ENCODE data around the gene COL18A1. TPM values are rescaled to one million over a fixed set of nuclear protein-coding genes. Genes with fewer than 3 reads are reported as not detected.

The COL18A1 gene
- total RNA-seq, 1 experiment from 2014 or later: 3.3 TPM

DNA sequence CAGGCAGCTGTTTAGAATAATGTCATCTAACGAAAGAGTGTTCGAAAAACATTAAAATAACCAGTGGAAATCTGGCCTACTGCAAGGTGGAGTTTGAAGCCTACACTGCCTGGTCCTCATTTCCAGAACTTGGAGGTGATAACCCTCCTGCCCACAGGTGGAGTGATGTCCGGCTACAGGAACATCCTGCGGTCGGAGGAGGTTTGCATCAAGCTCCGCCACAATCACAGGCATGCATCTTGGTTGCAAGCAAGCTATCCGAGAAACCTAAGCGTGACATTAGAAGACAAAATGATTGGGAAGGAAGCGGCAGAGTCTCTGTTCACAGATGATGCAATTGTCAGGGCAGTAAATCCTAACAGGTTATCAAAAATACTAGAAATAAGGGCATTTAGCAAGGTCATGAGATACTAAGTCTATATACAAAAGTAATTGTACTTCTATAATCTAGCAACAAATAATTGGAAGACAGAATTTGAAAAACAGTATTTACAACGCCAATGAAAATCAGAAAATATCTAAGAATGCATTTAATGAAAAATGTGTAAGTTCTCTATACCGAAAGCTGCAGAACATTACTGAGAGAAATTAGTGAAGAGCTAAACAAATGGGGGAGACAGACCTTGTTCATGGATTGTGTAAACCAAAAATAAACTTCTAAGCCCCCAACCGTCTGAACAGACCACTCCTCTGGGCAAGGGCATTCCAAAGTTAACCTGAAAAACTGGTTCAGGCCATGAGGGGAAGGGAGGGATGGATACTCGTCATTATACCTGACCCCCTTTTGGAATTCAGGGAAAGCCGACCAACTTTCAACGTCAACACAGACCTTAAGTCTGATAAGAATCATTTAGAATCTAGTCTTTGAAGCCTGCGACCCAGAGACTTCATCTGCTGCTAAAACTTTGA lies 141.9 kb downstream of the COL18A1 start:
- TF ChIP-seq CTCF (conservative IDR thresholded peaks at IDR 0.05; ENCODE audit: low read depth, low read length) (no peak), EZH2 (IDR thresholded peaks at IDR 0.05; ENCODE audit: borderline replicate concordance, low read depth, low read length, poor library complexity, severe bottlenecking) (no peak)
- no TSS peak for BruUV-seq (replicated peaks)
- H3K9me3 ChIP-seq (ENCODE audit: low read depth, low read length, poor library complexity, severe bottlenecking): no peaks in the 10 kb centered on the region
- H3K27me3 ChIP-seq (replicated peaks; ENCODE audit: insufficient read depth, low read depth, low read length, poor library complexity): no peaks in the 10 kb centered on the region
- intact Hi-C loops (cut with micrococcal nuclease; ENCODE audit: unreplicated experiment): loop anchor here (10.0 kb wide), 1 partner anchor 338 kb away; no protein-coding TSS in a partner anchor
- H3K4me1 ChIP-seq (ENCODE audit: insufficient read depth, low read length, poor library complexity, severe bottlenecking): peaks cover 9% of the 10 kb centered on the region
- ChIA-PET CTCF (no interaction called here), POLR2A (ENCODE audit: low non-redundant PET) (no interaction called here)
- no peaks in the 10 kb centered on the region for H3K36me3 ChIP-seq (ENCODE audit: insufficient read depth, low read length, poor library complexity, severe bottlenecking)
- no peak for DNase-seq (ENCODE audit: low spot score)
- H3K27ac ChIP-seq (ENCODE audit: low read depth, low read length, poor library complexity, severe bottlenecking): no peak overlapping the region
- no peak overlapping the region for H3K4me3 ChIP-seq (ENCODE audit: low read depth, low read length, poor library complexity, severe bottlenecking)

DNA sequence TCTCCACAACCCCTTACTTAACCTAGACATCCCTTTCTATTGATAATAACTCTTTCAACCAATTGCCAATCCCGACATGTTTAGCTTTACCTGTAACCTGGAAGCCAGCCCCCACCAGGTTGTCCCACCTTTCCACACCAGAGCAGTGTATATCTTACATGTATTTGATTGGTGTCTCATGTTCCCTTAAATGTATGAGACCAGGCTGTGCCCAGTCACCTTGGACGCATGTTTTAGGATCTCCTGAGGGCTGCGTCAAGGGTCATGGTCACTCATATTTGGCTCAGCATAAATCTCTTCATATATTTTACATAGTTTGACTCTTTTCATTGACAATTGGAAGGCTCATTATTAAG lies 142.6 kb downstream of the COL18A1 start:
- Histone ChIP-seq H3K9me3 (ENCODE audit: low read depth, low read length, poor library complexity, severe bottlenecking) (no peaks in the 10 kb centered on the region), H3K4me3 (ENCODE audit: low read depth, low read length, poor library complexity, severe bottlenecking) (no peak overlapping the region), H3K27ac (ENCODE audit: low read depth, low read length, poor library complexity, severe bottlenecking) (no peak overlapping the region), H3K4me1 (ENCODE audit: insufficient read depth, low read length, poor library complexity, severe bottlenecking) (peaks cover 9% of the 10 kb centered on the region), H3K36me3 (ENCODE audit: insufficient read depth, low read length, poor library complexity, severe bottlenecking) (no peaks in the 10 kb centered on the region), H3K27me3 (replicated peaks; ENCODE audit: insufficient read depth, low read depth, low read length, poor library complexity) (no peaks in the 10 kb centered on the region)
- POLR2A ChIA-PET (ENCODE audit: low non-redundant PET): no interaction called here
- intact Hi-C loops (cut with micrococcal nuclease; ENCODE audit: unreplicated experiment): loop anchor here (10.0 kb wide), 1 partner anchor 337 kb away; no protein-coding TSS in a partner anchor
- CTCF ChIA-PET: no interaction called here
- TF ChIP-seq CTCF (conservative IDR thresholded peaks at IDR 0.05; ENCODE audit: low read depth, low read length) (no peak), EZH2 (IDR thresholded peaks at IDR 0.05; ENCODE audit: borderline replicate concordance, low read depth, low read length, poor library complexity, severe bottlenecking) (no peak)
- BruUV-seq (replicated peaks): no TSS peak
- DNase-seq (ENCODE audit: low spot score): no peak

DNA sequence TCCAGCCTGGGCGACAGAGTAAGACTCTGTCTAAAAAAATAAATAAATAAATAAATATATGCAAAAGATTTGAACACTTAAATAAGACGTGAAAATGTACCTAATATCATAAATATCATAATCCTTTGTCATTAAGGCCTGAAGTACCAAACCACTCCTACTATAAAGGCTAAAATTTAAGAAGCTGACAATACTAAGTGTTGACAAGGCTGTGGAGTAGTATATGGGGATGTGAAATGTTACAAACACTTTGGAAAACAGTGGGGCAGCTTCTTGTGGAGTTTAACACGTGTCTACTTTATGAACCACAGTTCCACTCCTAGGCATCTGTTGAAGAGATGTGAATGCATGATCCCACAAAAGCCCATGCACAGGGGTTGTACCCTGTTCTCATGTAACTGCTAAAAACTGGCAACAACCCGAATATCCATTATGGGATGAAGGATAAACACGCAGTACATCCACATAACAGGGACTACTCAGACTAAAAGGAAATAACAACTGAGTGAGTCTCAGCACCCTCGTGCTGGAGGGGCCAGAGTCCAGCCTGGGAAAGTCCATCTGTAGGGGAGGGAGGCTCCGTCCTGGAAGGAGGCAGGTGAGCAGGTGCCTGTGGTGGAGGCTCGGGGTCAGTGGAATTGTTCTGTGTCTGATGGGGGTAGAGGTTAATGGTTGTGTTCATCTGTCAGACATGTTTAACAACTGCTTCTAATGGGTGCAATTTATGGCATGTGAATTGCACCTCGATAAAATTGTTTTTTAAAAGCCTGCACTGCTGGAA lies 143.9 kb downstream of the COL18A1 start:
- no peak for DNase-seq (ENCODE audit: low spot score)
- ChIA-PET CTCF (no interaction called here), POLR2A (ENCODE audit: low non-redundant PET) (no interaction called here)
- H3K27ac ChIP-seq (ENCODE audit: low read depth, low read length, poor library complexity, severe bottlenecking): no peak overlapping the region
- H3K27me3 ChIP-seq (replicated peaks; ENCODE audit: insufficient read depth, low read depth, low read length, poor library complexity): no peaks in the 10 kb centered on the region
- no peaks in the 10 kb centered on the region for H3K36me3 ChIP-seq (ENCODE audit: insufficient read depth, low read length, poor library complexity, severe bottlenecking)
- BruUV-seq (replicated peaks): no TSS peak
- intact Hi-C loops (cut with micrococcal nuclease; ENCODE audit: unreplicated experiment): loop anchor here (10.0 kb wide), 1 partner anchor 336 kb away; no protein-coding TSS in a partner anchor
- no peak overlapping the region for H3K4me3 ChIP-seq (ENCODE audit: low read depth, low read length, poor library complexity, severe bottlenecking)
- TF ChIP-seq EZH2 (IDR thresholded peaks at IDR 0.05; ENCODE audit: borderline replicate concordance, low read depth, low read length, poor library complexity, severe bottlenecking) (no peak), CTCF (conservative IDR thresholded peaks at IDR 0.05; ENCODE audit: low read depth, low read length) (no peak)
- no peaks in the 10 kb centered on the region for H3K9me3 ChIP-seq (ENCODE audit: low read depth, low read length, poor library complexity, severe bottlenecking)
- no peaks in the 10 kb centered on the region for H3K4me1 ChIP-seq (ENCODE audit: insufficient read depth, low read length, poor library complexity, severe bottlenecking)
